Measurements from ENCODE around the gene LHX1.

Gene LHX1

DNA sequence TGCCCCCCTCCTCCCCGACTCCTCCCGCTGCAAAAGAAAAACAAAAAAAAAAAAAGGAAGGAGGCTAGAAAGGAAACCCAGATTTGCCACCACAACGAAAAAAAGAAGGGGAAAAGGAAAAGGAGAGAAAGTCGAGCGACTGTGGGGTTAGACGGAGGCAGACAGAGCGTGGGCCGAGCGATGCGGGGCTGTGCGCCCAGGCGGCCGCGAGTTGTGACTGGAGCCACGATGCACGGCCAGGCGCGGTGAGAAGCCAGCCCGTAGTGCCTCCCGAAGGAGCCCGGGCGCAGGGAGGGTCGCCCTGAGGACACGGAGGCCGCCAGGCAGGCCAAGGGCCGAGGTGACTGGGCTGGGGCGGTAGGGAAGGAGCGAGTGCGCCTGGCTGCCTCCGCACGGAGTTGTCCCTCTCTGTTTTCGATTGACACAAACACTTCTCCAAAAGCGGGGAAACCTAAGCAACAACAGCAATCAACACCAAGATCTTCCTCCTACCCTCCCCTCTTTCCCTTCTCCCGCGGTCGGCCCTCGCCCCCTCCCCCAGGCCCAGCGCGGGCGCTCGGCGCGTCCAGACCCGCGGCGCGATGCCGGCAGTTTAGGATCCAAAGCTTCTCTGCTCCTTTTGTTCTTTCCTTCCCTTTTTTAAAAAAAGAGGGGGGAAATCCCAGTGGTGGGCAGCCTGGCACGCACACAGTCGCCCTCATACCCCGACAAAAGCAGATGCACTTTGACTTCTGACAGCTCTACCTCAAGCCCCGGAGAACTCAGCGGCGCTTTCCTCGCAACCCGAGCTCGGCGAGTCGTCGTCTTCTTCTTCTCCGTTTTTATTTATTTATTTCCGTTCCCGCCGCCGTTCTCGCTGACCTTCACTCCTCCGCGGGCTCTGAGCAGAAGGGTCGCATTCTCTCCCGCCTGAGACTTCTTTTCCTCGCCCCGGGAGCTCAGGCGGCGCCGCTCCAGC is at the start of gene LHX1:
LHX1 (plus strand) TSS at position 475 of the 958 bp plus-strand sequence. CDS start 723 bp downstream, outside the sequence.
- H3K27me3 ChIP-seq, result peaks cover 99 to 100% (median 100%) of the 10 kb centered on the region in 11 experiments
- peak within 1 kb of the TSS in 4 of 11 experiments; percentile 8 to 45 (median 29); a peak in 4 of 22 replicates for H3K9ac ChIP-seq
- no peak within 1 kb of the TSS for H3K27ac ChIP-seq
- peaks cover 6 to 94% (median 82%) of the 10 kb centered on the region in 11 experiments; a peak in 20 of 22 replicates for H4K20me1 ChIP-seq
- peaks cover 7 to 45% (median 24%) of the 10 kb centered on the region in 11 experiments for H3K9me3 ChIP-seq (replicated peaks in 1 of 11)
- 0 out of 22 replicates have a peak, but pooled peaks cover 0 to 5% (median 0%) of the 10 kb centered on the region in 11 experiments for H3K36me3 ChIP-seq
- peaks cover 25 to 51% (median 31%) of the 10 kb centered on the region in 10 experiments for H3K4me1 ChIP-seq
- peak within 1 kb of the TSS; percentile 22 to 64 (median 46); a peak in 19 of 20 replicates for H3K4me3 ChIP-seq
- H3K4me2 ChIP-seq, result peak within 1 kb of the TSS; percentile 58 to 99 (median 74)
- TF ChIP-seq Cebpa-rat (IDR thresholded peaks at IDR 0.05), result no peak

DNA sequence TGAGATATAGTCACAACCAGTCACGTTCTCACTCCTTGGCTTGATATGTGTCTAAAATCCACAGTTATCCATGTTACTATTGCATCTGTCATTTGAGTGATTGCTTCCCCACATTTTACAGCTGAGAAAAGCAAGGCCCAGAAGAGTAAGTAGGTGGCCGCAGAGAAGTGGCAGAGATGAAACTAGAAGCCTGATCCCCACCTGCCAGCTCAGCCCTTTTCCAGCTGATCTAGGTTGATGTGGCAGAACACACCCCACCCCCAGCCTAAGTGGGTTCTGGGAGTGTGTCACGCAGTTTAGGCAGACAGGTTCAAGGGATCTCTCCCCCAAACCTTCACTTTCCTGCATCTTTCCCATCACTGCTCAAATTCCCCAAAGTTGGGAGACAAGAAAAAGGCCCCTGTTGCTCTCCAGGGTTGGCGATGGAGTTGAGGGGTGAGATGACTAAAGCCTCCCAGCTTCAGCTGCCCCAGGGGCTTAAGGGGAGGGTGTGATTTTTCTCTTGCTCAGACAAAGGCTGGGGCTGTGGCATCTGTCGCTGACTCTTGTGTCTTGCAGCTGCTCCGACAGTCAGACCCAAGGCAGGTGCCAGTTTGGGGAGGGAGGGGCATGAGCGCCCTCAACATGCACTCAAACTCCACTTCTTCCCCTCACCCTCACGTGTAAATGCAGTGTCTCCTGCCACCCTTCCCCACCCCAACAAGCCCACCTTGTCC is 48.9 kb upstream of the LHX1 start:
- H3K4me3 ChIP-seq, result no peak overlapping the region
- H4K20me1 ChIP-seq, result no peaks in the 10 kb centered on the region
- no peaks in the 10 kb centered on the region for H3K36me3 ChIP-seq
- peaks cover 0 to 22% (median 18%) of the 10 kb centered on the region in 11 experiments; a peak in 17 of 22 replicates for H3K27me3 ChIP-seq
- TF ChIP-seq Cebpa-rat (IDR thresholded peaks at IDR 0.05), result no peak
- no peak overlapping the region for H3K9ac ChIP-seq
- no peaks in the 10 kb centered on the region for H3K9me3 ChIP-seq (replicated peaks in 1 of 11)
- no peak overlapping the region; a peak in 1 of 22 replicates for H3K4me2 ChIP-seq
- H3K4me1 ChIP-seq, result peaks cover 0 to 23% (median 15%) of the 10 kb centered on the region in 10 experiments; a peak in 13 of 20 replicates
- no peak overlapping the region for H3K27ac ChIP-seq

DNA sequence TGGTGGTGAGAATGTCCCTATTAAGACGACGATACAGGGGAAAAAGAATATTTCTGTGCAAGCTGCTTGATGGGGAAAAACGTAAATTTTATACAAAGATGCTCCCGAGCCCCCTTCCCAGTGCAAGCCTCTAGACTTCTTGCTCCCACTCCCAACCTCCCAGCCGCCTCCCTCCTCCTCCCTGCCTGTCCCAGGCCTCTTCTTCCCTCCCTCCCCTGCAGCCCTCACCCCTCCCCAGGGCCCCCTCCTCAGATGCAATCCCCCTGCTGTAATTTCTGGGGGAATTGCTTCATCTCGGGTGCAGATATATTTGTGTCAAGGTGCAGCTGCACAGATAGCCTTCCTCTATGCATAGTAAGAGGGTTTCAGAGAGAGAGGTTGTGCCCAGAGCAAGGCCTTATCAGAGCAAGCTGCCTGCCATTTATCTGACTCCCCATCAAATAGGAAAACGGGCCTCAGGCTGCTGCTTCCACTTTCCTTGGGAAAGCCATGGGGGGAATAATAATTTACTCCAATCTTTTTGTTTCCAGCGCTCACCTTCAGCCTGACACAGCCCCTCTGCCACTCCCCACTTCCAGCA is 47.4 kb upstream of the LHX1 start:
- no peak for TF ChIP-seq Cebpa-rat (IDR thresholded peaks at IDR 0.05)
- peaks cover 0 to 16% (median 12%) of the 10 kb centered on the region in 11 experiments; a peak in 16 of 22 replicates for H3K27me3 ChIP-seq
- no peaks in the 10 kb centered on the region for H3K36me3 ChIP-seq
- no peak overlapping the region for H3K4me2 ChIP-seq
- no peak overlapping the region for H3K4me3 ChIP-seq
- no peaks in the 10 kb centered on the region for H3K9me3 ChIP-seq (replicated peaks in 1 of 11)
- H3K4me1 ChIP-seq, result peaks cover 0 to 17% (median 12%) of the 10 kb centered on the region in 10 experiments; a peak in 13 of 20 replicates
- H4K20me1 ChIP-seq, result no peaks in the 10 kb centered on the region
- H3K27ac ChIP-seq, result no peak overlapping the region
- no peak overlapping the region for H3K9ac ChIP-seq

DNA sequence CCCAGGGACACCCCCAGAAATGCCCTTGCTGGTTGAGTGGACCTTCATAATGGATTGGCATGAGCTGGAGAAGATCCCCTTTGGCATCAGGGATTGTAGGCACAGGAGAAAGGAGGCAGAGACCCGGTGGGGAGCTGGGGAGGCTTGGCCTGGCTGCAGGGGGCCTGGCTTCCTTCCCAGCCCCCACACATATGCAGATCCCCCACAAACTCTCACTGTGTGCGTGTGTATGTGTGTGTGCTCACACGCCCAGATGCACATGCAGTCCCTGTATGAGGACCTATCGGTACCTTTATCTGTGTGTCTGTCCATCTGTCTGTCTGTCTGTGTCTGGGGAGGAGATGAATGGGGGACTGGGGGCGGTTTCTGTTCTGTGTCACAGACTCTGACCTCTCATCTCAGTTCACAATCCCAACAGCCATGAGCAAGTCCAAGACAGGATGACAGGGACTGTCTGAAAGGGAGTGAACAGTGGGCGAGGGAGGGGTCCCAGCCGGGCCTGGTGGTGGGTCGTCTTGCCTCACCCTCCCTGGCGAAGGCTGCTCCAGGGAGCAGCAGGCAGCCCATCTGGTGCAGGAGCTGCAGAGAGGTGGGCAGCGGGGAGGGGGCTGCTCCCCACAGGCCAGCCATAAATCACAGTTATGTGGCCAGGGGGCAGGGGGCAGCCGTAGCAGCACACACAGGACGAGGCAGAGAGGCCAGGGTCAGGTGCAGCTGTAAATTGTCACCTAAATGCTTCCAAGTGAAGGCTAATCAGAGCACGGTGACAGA is 46.7 kb upstream of the LHX1 start:
- no peaks in the 10 kb centered on the region for H4K20me1 ChIP-seq
- no peak for TF ChIP-seq Cebpa-rat (IDR thresholded peaks at IDR 0.05)
- no peaks in the 10 kb centered on the region for H3K9me3 ChIP-seq (replicated peaks in 1 of 11)
- H3K27me3 ChIP-seq, result peaks cover 0 to 8% (median 5%) of the 10 kb centered on the region in 11 experiments; a peak in 10 of 22 replicates
- H3K4me1 ChIP-seq, result peaks cover 0 to 11% (median 9%) of the 10 kb centered on the region in 10 experiments; a peak in 13 of 20 replicates
- no peak overlapping the region for H3K4me2 ChIP-seq
- H3K27ac ChIP-seq, result no peak overlapping the region
- H3K9ac ChIP-seq, result no peak overlapping the region
- H3K4me3 ChIP-seq, result no peak overlapping the region
- no peaks in the 10 kb centered on the region for H3K36me3 ChIP-seq

DNA sequence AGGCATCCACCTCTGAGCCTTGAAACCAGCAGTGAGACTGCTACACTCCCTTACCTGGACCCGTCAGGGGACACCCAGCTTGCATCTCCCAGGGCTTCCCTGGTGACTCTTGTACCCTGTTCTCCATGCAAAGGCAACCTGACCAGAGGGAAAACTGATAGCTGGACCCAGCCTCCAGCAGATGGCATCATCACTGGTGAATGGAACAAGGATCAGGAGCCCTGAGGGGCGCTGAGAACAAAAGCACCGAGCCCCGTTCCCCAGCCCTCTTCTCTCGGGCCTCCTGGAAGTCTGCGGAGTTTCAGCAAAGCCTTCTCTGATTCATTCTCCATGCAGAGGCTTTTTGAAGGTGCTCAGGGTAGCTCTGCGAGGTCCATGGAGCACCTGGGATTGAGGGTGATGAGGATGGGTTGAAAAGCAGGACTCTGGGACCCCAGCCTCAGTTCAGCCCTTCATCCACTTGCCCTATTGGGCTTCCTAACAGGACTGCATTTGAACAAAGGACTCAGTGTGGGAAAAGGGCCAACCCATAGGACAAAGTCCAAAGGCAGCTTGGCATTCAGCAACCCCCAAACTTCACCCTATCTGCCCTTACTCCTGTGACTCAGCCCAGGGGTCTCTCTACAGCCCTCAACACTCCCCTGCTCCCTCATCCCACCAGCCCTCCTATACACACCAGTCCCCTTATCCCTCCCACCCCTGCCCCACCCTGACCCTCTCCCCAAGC is 45.0 kb upstream of the LHX1 start:
- no peaks in the 10 kb centered on the region for H3K36me3 ChIP-seq
- H3K4me2 ChIP-seq, result no peak overlapping the region
- no peak overlapping the region for H3K27ac ChIP-seq

DNA sequence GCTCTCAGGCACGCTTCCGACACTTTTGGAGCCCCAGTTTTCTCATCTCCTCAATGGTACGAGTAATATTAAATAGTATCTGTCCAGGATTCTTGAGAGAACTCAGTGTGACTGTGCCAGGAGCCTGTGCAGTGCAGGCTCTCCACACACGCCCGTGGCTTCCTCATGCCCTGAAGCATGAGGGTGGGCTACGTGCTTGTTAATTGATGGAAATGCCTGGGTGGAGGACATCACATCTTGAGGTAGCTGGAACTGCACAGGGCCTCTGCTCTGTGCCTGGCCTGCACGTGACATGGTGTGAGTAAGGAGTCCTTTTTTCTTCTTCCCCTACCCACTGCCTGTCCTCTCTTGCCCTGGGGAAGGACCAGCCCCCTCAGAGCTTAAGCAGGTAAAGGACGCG is 43.1 kb upstream of the LHX1 start:
- H4K20me1 ChIP-seq, result no peaks in the 10 kb centered on the region
- H3K27ac ChIP-seq, result no peak overlapping the region
- no peak for TF ChIP-seq Cebpa-rat (IDR thresholded peaks at IDR 0.05)
- H3K36me3 ChIP-seq, result no peaks in the 10 kb centered on the region
- no peak overlapping the region for H3K4me3 ChIP-seq
- H3K27me3 ChIP-seq, result no peaks in the 10 kb centered on the region
- no peak overlapping the region for H3K4me2 ChIP-seq
- H3K9me3 ChIP-seq (replicated peaks in 1 of 11), result no peaks in the 10 kb centered on the region
- no peaks in the 10 kb centered on the region for H3K4me1 ChIP-seq
- H3K9ac ChIP-seq, result no peak overlapping the region

More for the DNA sequence above, 45.0 kb upstream of the LHX1 start:
- no peak overlapping the region for H3K4me3 ChIP-seq
- no peak overlapping the region for H3K9ac ChIP-seq
- H3K4me1 ChIP-seq, result no peaks in the 10 kb centered on the region
- no peaks in the 10 kb centered on the region for H3K27me3 ChIP-seq
- no peaks in the 10 kb centered on the region for H3K9me3 ChIP-seq (replicated peaks in 1 of 11)
- no peaks in the 10 kb centered on the region for H4K20me1 ChIP-seq
- no peak for TF ChIP-seq Cebpa-rat (IDR thresholded peaks at IDR 0.05)

DNA sequence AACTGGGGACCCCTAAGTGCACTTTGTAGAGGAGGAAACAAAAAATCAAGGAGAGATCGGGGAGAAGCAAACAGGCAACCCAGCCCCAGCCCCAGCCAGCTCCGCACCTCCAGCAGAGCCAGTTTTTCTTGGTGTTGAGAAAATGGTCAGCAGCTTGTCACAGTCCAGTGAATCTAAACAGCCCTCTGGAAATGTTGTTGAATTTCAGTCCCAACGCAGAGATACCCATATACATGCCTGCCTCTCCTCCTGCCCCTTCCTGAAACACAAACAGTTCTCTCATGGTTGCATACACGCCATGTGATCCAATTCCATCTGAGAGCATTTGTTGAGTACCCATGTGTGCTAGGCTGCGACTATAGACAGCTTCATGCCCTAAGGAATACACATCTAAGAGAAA is 42.4 kb upstream of the LHX1 start:
- Histone ChIP-seq H3K9ac (no peak overlapping the region), H3K27me3 (no peaks in the 10 kb centered on the region)
- TF ChIP-seq Cebpa-rat (IDR thresholded peaks at IDR 0.05), result no peak

More for the DNA sequence above, 42.4 kb upstream of the LHX1 start:
- Histone ChIP-seq H3K4me2 (no peak overlapping the region), H3K9me3 (replicated peaks in 1 of 11) (no peaks in the 10 kb centered on the region), H3K4me3 (no peak overlapping the region), H4K20me1 (no peaks in the 10 kb centered on the region), H3K36me3 (no peaks in the 10 kb centered on the region), H3K4me1 (no peaks in the 10 kb centered on the region), H3K27ac (no peak overlapping the region)
